Smooth muscle cell (in vitro differentiated cells): Measurements from ENCODE around the gene BRAF. TPM values are rescaled to one million over a fixed set of nuclear protein-coding genes. Genes with fewer than 3 reads are reported as not detected.
"Not testable (repeated sequence)": the region's sequence is repeated elsewhere in the genome, so short reads cannot be mapped to it uniquely, and the experiment has no call there.

Experiments
- DNase-seq: peaks from one replicate; lab custom pipeline; 2025; ENCODE audit not compliant: unreplicated experiment; lab: John Stamatoyannopoulos, UW
- H2AFZ ChIP-seq: fragments of 200-600 bp; sonication (generic); 2 replicates; pipeline ENCODE4 v1.6.0; 2016; ENCODE audit warnings: antibody characterized with exemption, low read depth, mild to moderate bottlenecking
- H3F3A ChIP-seq: fragments of 200-600 bp; sonication (generic); 2 replicates; pipeline ENCODE4 v1.6.0; 2017; ENCODE audit warnings: antibody characterized with exemption, low read depth
- H3K27ac ChIP-seq: fragments of 200-600 bp; sonication (generic); 2 replicates; pipeline ENCODE4 v1.5.1; 2016; ENCODE audit warnings: low read depth, mild to moderate bottlenecking
- H3K27me3 ChIP-seq: fragments of 200-600 bp; sonication (generic); 2 replicates; pipeline ENCODE4 v1.6.1; 2016; ENCODE audit warnings: low read depth, mild to moderate bottlenecking
- H3K36me3 ChIP-seq: fragments of 200-600 bp; sonication (generic); 2 replicates; pipeline ENCODE4 v1.5.1; 2016; ENCODE audit warnings: low read depth
- H3K4me1 ChIP-seq: fragments of 200-600 bp; sonication (generic); 2 replicates; pipeline ENCODE4 v1.5.1; 2016; ENCODE audit warnings: low read depth
- H3K4me2 ChIP-seq: fragments of 200-600 bp; sonication (generic); 2 replicates; pipeline ENCODE4 v1.6.0; 2016; ENCODE audit warnings: mild to moderate bottlenecking
- H3K4me3 ChIP-seq: fragments of 200-600 bp; sonication (generic); 2 replicates; pipeline ENCODE4 v1.5.1; 2016; ENCODE audit warnings: mild to moderate bottlenecking
- H3K79me2 ChIP-seq: fragments of 200-600 bp; sonication (generic); 2 replicates; pipeline ENCODE4 v1.6.0; 2016; ENCODE audit warnings: low read depth, mild to moderate bottlenecking
- H3K9ac ChIP-seq: fragments of 200-600 bp; sonication (generic); 2 replicates; pipeline ENCODE4 v1.6.0; 2016; ENCODE audit warnings: low read depth
- H3K9me3 ChIP-seq: fragments of 200-600 bp; sonication (generic); replicated peaks from 2 replicates; pipeline ENCODE4 v1.5.1; 2016; ENCODE audit warnings: low read depth
- H4K20me1 ChIP-seq: fragments of 200-600 bp; sonication (generic); 2 replicates; pipeline ENCODE4 v1.6.0; 2016; ENCODE audit warnings: low read depth
- CTCF ChIP-seq: fragments of 200-600 bp; sonication (generic); IDR thresholded peaks from 2 replicates; pipeline ENCODE4 v1.5.1; 2017; ENCODE audit warnings: borderline replicate concordance, mild to moderate bottlenecking, antibody characterized with exemption; ENCODE audit not compliant: insufficient read depth, poor library complexity, severe bottlenecking
- WGBS: methylation state at CpG from one replicate; pipeline ENCODE4 v1.1.7; 2016; ENCODE audit warnings: low lambda C conversion rate; 5-methylcytosine and 5-hydroxymethylcytosine counted together
- polyA plus RNA-seq: library from polyadenylated mRNA; unstranded; fragments of >200 nt; fragmentation: Nextera tagmentation; extraction: Ambion mirVana; gene quantifications from 2 replicates; pipeline ENCODE4 v1.2.1, GENCODE V29; 2016
- total RNA-seq: library from RNA; depleted of rRNA; stranded (reverse); fragments of >200 nt; gene quantifications from 2 replicates; pipeline ENCODE4 v1.2.3, GENCODE V29; 2014

BRAF gene
- total and polyA plus RNA-seq, 2 experiments from 2014 or later = 6.5 to 28.9 TPM

GRCh38 chr7:140967438-140967837, 42.7 kb upstream of the BRAF start:
- no peak overlapping the region for H3K4me3 ChIP-seq
- H3F3A ChIP-seq = no peaks in the 10 kb centered on the region
- H3K27ac ChIP-seq = no peak overlapping the region
- H2AFZ ChIP-seq = no peak overlapping the region
- H4K20me1 ChIP-seq = no peaks in the 10 kb centered on the region
- no peak for DNase-seq
- WGBS = 70% methylated on average over 2 of the region's 2 CpGs
- no peaks in the 10 kb centered on the region for H3K27me3 ChIP-seq
- TF ChIP-seq CTCF = no peak
- no peaks in the 10 kb centered on the region for H3K4me1 ChIP-seq
- no peaks in the 10 kb centered on the region for H3K36me3 ChIP-seq
- H3K9me3 ChIP-seq = no peaks in the 10 kb centered on the region
- no peak overlapping the region for H3K4me2 ChIP-seq
- H3K9ac ChIP-seq = no peak overlapping the region
- no peaks in the 10 kb centered on the region for H3K79me2 ChIP-seq

- no peaks in the 10 kb centered on the region for H3K36me3 ChIP-seq
- H3K4me2 ChIP-seq = no peak overlapping the region
- H3K4me3 ChIP-seq = no peak overlapping the region
- no peak for DNase-seq
- no peaks in the 10 kb centered on the region for H4K20me1 ChIP-seq
- no peak overlapping the region for H3K9ac ChIP-seq
- no peak overlapping the region for H3K27ac ChIP-seq
- no peaks in the 10 kb centered on the region for H3K79me2 ChIP-seq
- TF ChIP-seq CTCF = no peak
- no peaks in the 10 kb centered on the region for H3F3A ChIP-seq
- H3K4me1 ChIP-seq = no peaks in the 10 kb centered on the region
- H3K9me3 ChIP-seq = no peaks in the 10 kb centered on the region
- H3K27me3 ChIP-seq = no peaks in the 10 kb centered on the region
- 58% methylated on average over 5 of the region's 5 CpGs for WGBS
- H2AFZ ChIP-seq = no peak overlapping the region
Observed at GRCh38 chr7:140966561-140967233, 42.0 kb upstream of the BRAF start.

GRCh38 chr7:140961117-140961516, 36.4 kb upstream of the BRAF start:
- 92% methylated on average over 3 of the region's 4 CpGs for WGBS
- no peak for TF ChIP-seq CTCF
- Histone ChIP-seq H2AFZ (no peak overlapping the region), H3K36me3 (no peaks in the 10 kb centered on the region), H3K27ac (no peak overlapping the region), H3K9ac (no peak overlapping the region), H3K9me3 (no peaks in the 10 kb centered on the region), H3K4me1 (no peaks in the 10 kb centered on the region), H3K27me3 (no peaks in the 10 kb centered on the region), H3K79me2 (no peaks in the 10 kb centered on the region), H3K4me2 (no peak overlapping the region), H3F3A (no peaks in the 10 kb centered on the region), H4K20me1 (no peaks in the 10 kb centered on the region), H3K4me3 (no peak overlapping the region)
- no peak for DNase-seq

- not testable (repeated sequence) for H3K79me2 ChIP-seq, H3F3A ChIP-seq, H3K27me3 ChIP-seq, H3K9ac ChIP-seq, H3K4me2 ChIP-seq, H3K4me3 ChIP-seq, H3K9me3 ChIP-seq, H2AFZ ChIP-seq, H3K27ac ChIP-seq, DNase-seq, H3K36me3 ChIP-seq, H3K4me1 ChIP-seq, H4K20me1 ChIP-seq
- 96% methylated on average over 25 of the region's 25 CpGs for whole genome bisulfite sequencing
Observed at GRCh38 chr7:140956997-140957396, 32.3 kb upstream of the BRAF start.
